ENCODE results near the gene TNFRSF19.

The TNFRSF19 gene

GRCh38 chr13:23600534-23600933 is 30.3 kb downstream of the TNFRSF19 start:
- DNase-seq (ENCODE audit: low read depth) = no peak
- TF ChIP-seq CTCF (conservative IDR thresholded peaks at IDR 0.05; ENCODE audit: low read depth, low read length) = no peak
- no peak overlapping the region for H3K4me3 ChIP-seq (ENCODE audit: low read depth, low read length)

GRCh38 chr13:23605831-23606230 is 35.6 kb downstream of the TNFRSF19 start:
- TF ChIP-seq CTCF (conservative IDR thresholded peaks at IDR 0.05; ENCODE audit: low read depth, low read length) = no peak
- no peak for DNase-seq (ENCODE audit: low read depth)
- H3K4me3 ChIP-seq (ENCODE audit: low read depth, low read length) = no peak overlapping the region

GRCh38 chr13:23608138-23608537 is 37.9 kb downstream of the TNFRSF19 start:
- DNase-seq (ENCODE audit: low read depth) = no peak
- TF ChIP-seq CTCF (conservative IDR thresholded peaks at IDR 0.05; ENCODE audit: low read depth, low read length) = no peak
- H3K4me3 ChIP-seq (ENCODE audit: low read depth, low read length) = no peak overlapping the region

- peak; percentile 64 for DNase-seq (ENCODE audit: low read depth)
- peak overlapping the region; percentile 34 for H3K4me3 ChIP-seq (ENCODE audit: low read depth, low read length)
- no peak for TF ChIP-seq CTCF (conservative IDR thresholded peaks at IDR 0.05; ENCODE audit: low read depth, low read length)
These were observed 38.6 kb downstream of the TNFRSF19 start for GRCh38 chr13:23608701-23609413.

- H3K4me3 ChIP-seq (ENCODE audit: low read depth, low read length) = peak overlapping the region; percentile 7
- DNase-seq (ENCODE audit: low read depth) = peak; percentile 89
- TF ChIP-seq CTCF (conservative IDR thresholded peaks at IDR 0.05; ENCODE audit: low read depth, low read length) = no peak
These were observed 39.2 kb downstream of the TNFRSF19 start for GRCh38 chr13:23609414-23609760.

GRCh38 chr13:23609874-23610576 is 39.8 kb downstream of the TNFRSF19 start:
- H3K4me3 ChIP-seq (ENCODE audit: low read depth, low read length) = no peak overlapping the region
- peak; percentile 37 for DNase-seq (ENCODE audit: low read depth)
- TF ChIP-seq CTCF (conservative IDR thresholded peaks at IDR 0.05; ENCODE audit: low read depth, low read length) = no peak

All from choroid plexus epithelial cell (primary cell).